Measurements from ENCODE around the gene RNASEH2C. TPM values are rescaled to one million over a fixed set of nuclear protein-coding genes. Genes with fewer than 3 reads are reported as not detected.

The RNASEH2C gene
- total RNA-seq, 1 experiment from 2014 or later, result 96.2 TPM

- TF ChIP-seq EZH2phosphoT487 (IDR thresholded peaks at IDR 0.05; ENCODE audit: borderline replicate concordance, low read length) (no peak), CTCF (conservative IDR thresholded peaks at IDR 0.05; ENCODE audit: low read depth, low read length) (no peak)
- no peak overlapping the region for H3K9ac ChIP-seq (ENCODE audit: low read length)
- H2AFZ ChIP-seq (ENCODE audit: low read length), result no peak overlapping the region
- intact Hi-C loops (cut with micrococcal nuclease), result loop anchor here (2.0 to 10.0 kb wide), 2 partner anchors 55 to 271 kb away; no protein-coding TSS in a partner anchor
- POLR2A ChIA-PET (ENCODE audit: unreplicated experiment), result no interaction called here
- H3K36me3 ChIP-seq (ENCODE audit: low read depth, low read length), result peaks cover 45% of the 10 kb centered on the region
- H4K20me1 ChIP-seq (ENCODE audit: low read length), result peaks cover 2% of the 10 kb centered on the region; the same call in 1 of the 2 replicates
- H3K4me1 ChIP-seq (ENCODE audit: insufficient read depth, low read length), result peaks cover 16% of the 10 kb centered on the region
- ATAC-seq, result no peak
- CTCF ChIA-PET, result no interaction called here
- peaks cover 29% of the 10 kb centered on the region for H3K79me2 ChIP-seq (ENCODE audit: low read length)
- no TSS peak for BruUV-seq (replicated peaks)
- H3K4me3 ChIP-seq (ENCODE audit: low read length), result peak overlapping the region; percentile 70; the same call in 1 of the 2 replicates
- H3K27me3 ChIP-seq (ENCODE audit: low read length), result no peaks in the 10 kb centered on the region
- no peaks in the 10 kb centered on the region for H3K9me3 ChIP-seq (ENCODE audit: low read length)
- H3K4me2 ChIP-seq (ENCODE audit: low read length), result peak overlapping the region; percentile 84
- DNase-seq, result no peak
- H3K9me2 ChIP-seq (replicated peaks; ENCODE audit: low read length), result no peaks in the 10 kb centered on the region
- no peak overlapping the region for H3K27ac ChIP-seq (ENCODE audit: low read length)
- H3F3A ChIP-seq (ENCODE audit: low read length, unreplicated experiment), result no peaks in the 10 kb centered on the region
Measured at GRCh38 chr11:65713212-65713969, 7.2 kb downstream of the RNASEH2C start.

- peaks cover 22% of the 10 kb centered on the region for H3K79me2 ChIP-seq (ENCODE audit: low read length)
- H3K9me2 ChIP-seq (replicated peaks; ENCODE audit: low read length), result no peaks in the 10 kb centered on the region
- H3K4me1 ChIP-seq (ENCODE audit: insufficient read depth, low read length), result peaks cover 11% of the 10 kb centered on the region
- H3K9me3 ChIP-seq (ENCODE audit: low read length), result no peaks in the 10 kb centered on the region; the same call in 1 of the 2 replicates
- peaks cover 38% of the 10 kb centered on the region for H3K36me3 ChIP-seq (ENCODE audit: low read depth, low read length)
- no peaks in the 10 kb centered on the region for H3K27me3 ChIP-seq (ENCODE audit: low read length)
- BruUV-seq (replicated peaks), result TSS peak; percentile 76
- no peaks in the 10 kb centered on the region for H3F3A ChIP-seq (ENCODE audit: low read length, unreplicated experiment)
- no peak for TF ChIP-seq EZH2phosphoT487 (IDR thresholded peaks at IDR 0.05; ENCODE audit: borderline replicate concordance, low read length)
- no peak for TF ChIP-seq EZH2 (IDR thresholded peaks at IDR 0.05; ENCODE audit: low read length, unreplicated experiment)
- TF ChIP-seq CTCF (conservative IDR thresholded peaks at IDR 0.05; ENCODE audit: low read depth, low read length), result no peak
- H3K4me2 ChIP-seq (ENCODE audit: low read length), result peak overlapping the region; percentile 84
- CTCF ChIA-PET, result interaction anchor here (0.6 to 1.7 kb wide), 7 partner anchors 9 to 175 kb away, joined by 3 to 17 read pairs (median 4); partner anchors contain the start of gene FIBP
- H2AFZ ChIP-seq (ENCODE audit: low read length), result no peak overlapping the region
- POLR2A ChIA-PET (ENCODE audit: unreplicated experiment), result interaction anchor here (0.6 to 0.7 kb wide), 7 partner anchors 22 to 677 kb away, joined by 3 to 8 read pairs (median 6); no protein-coding TSS in a partner anchor
- H3K4me3 ChIP-seq (ENCODE audit: low read length), result peak overlapping the region; percentile 70
- H4K20me1 ChIP-seq (ENCODE audit: low read length), result no peaks in the 10 kb centered on the region
- H3K27ac ChIP-seq (ENCODE audit: low read length), result peak overlapping the region; percentile 91; the same call in 1 of the 2 replicates
- intact Hi-C loops (cut with micrococcal nuclease), result loop anchor here (1.0 to 10.0 kb wide), 3 partner anchors 56 to 272 kb away; partner anchors contain the start of gene MUS81
- DNase-seq, result no peak
- H3K9ac ChIP-seq (ENCODE audit: low read length), result peak overlapping the region; percentile 93; the same call in 1 of the 2 replicates
- ATAC-seq, result no peak; the same call in 1 of the 2 replicates
Measured at GRCh38 chr11:65712633-65713076, 7.9 kb downstream of the RNASEH2C start.

All from PC-3 (cell line).